Gastroesophageal sphincter (tissue), 4 donors: ENCODE data around the gene FOXL3. TPM values are rescaled to one million over a fixed set of nuclear protein-coding genes. Genes with fewer than 3 reads are reported as not detected.
"Not testable (repeated sequence)": the region's sequence is repeated elsewhere in the genome, so short reads cannot be mapped to it uniquely, and the experiment has no call there.

Experiments used
- ATAC-seq: fragments of 150-250 bp; one replicate; pipeline ENCODE4 v1.9.1; 2016; ENCODE audit warnings: mild to moderate bottlenecking, moderate library complexity
- H3K27ac ChIP-seq, 4 donors: fragments of 200-600 bp; sonication (generic) in 3 of 4; 1 replicate in 3 of 4; 2 replicates in 1 of 4; pipeline ENCODE4 v1.5.1; 2016 to 2019
- H3K27me3 ChIP-seq: fragments of 200-600 bp; sonication (generic); one replicate; pipeline ENCODE4 v1.5.1; 2019
- H3K36me3 ChIP-seq, 2 donors: fragments of 200-600 bp; sonication (generic); one replicate each; pipeline ENCODE4 v1.5.1; 2019; ENCODE audit warnings: control low read depth in 1 of 2
- H3K4me1 ChIP-seq, 3 donors: fragments of 200-600 bp; sonication (generic); 1 replicate in 2 of 3; 2 replicates in 1 of 3; pipeline ENCODE4 v1.5.1; 2016 to 2019; ENCODE audit warnings: control low read depth in 2 of 3
- H3K4me3 ChIP-seq, 2 donors: fragments of 200-600 bp; sonication (generic); one replicate each; pipeline ENCODE4 v1.5.1; 2019; ENCODE audit warnings: mild to moderate bottlenecking in 1 of 2, moderate library complexity in 1 of 2
- H3K9me3 ChIP-seq, 3 donors: fragments of 200-600 bp; sonication (generic); one replicate each; pipeline ENCODE4 v1.5.1; 2017 to 2019; ENCODE audit warnings: control low read depth in 2 of 3
- EP300 ChIP-seq: sonication (generic); formaldehyde crosslinking; IDR thresholded peaks from one replicate; pipeline ENCODE4 v1.6.1; 2017; ENCODE audit warnings: antibody characterized with exemption, mild to moderate bottlenecking
- POLR2A ChIP-seq, 2 donors: fragments of 450-650 bp; IDR thresholded peaks; one replicate each; pipeline ENCODE4 v1.6.1; 2017; ENCODE audit warnings: antibody characterized with exemption in 2 of 2, mild to moderate bottlenecking in 2 of 2, moderate library complexity in 1 of 2
- POLR2AphosphoS5 ChIP-seq: sonication (generic); formaldehyde crosslinking; IDR thresholded peaks from one replicate; pipeline ENCODE4 v1.6.1; 2017; ENCODE audit warnings: antibody characterized with exemption
- WGBS, 2 donors: methylation state at CpG; one replicate each; pipeline ENCODE4 v1.1.5; 2018; ENCODE audit warnings: low coverage in 1 of 2; 5-methylcytosine and 5-hydroxymethylcytosine counted together
- total RNA-seq, 4 donors: library from RNA; depleted of rRNA; stranded (reverse); fragments of >200 nt; gene quantifications; one replicate each; pipeline ENCODE4 v1.1.0, GENCODE V29; 2016
- TF ChIP-seq, protein P1 (sequence below), 4 experiments: fragments of 200-600 bp in 2 of 4; fragments of 450-650 bp in 2 of 4; sonication (generic) in 1 of 4; IDR thresholded peaks; one replicate each; pipeline ENCODE4 v1.5.1; 2017 to 2019; ENCODE audit warnings: antibody characterized with exemption in 4 of 4, mild to moderate bottlenecking in 2 of 4, moderate library complexity in 2 of 4

Gene FOXL3
- not detected for total RNA-seq

DNA sequence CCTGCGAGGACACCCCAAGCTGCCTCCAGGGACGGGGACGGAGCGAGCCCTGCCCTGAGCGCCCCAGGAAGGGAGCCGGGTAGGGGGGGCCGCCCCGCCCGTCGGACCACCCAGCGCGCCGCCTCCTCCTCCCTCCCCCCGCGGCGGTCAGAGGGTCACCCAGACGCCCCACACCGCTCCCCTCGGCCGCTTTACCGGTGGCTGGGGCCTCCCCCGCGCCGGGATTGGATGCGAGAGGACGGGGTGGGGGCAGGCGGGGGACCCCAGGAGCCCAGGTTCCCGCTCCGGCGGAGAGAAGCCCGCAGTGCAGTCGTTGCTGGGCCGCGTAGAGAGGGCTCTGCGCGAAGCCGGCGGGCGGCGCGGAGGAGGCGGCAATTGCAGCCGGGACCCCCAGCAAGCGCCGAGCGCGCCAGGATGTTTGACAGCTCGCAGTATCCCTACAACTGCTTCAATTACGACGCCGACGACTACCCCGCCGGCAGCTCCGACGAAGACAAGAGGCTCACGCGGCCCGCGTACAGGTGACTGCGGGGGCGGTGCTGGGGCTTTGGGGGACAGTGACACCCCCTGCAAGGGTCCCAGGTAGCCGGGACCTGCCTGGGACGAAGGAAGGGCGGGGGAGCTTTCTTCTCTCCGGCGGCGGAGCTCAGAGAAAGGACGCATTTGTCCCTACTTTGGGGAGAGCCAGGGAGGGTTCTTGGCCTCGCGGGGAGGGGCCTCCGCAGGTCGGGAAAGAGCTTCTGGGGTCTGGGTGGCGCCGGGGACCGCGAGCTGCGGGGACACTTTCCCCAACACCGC is at the start of gene FOXL3:
Gene FOXL3 (plus strand): TSS at position 415 of the 798 bp plus-strand sequence. CDS start 0 bp downstream, at position 415.
- H3K36me3 ChIP-seq, result no peaks in the 10 kb centered on the region
- H3K27ac ChIP-seq, result no peak within 1 kb of the TSS
- H3K4me1 ChIP-seq, result peaks cover 0 to 22% (median 4%) of the 10 kb centered on the region in 3 donors
- H3K9me3 ChIP-seq, result no peaks in the 10 kb centered on the region
- TF ChIP-seq POLR2A (IDR thresholded peaks at IDR 0.05) (no peak), POLR2AphosphoS5 (no peak), EP300 (no peak)
- TF ChIP-seq, protein P1, sequence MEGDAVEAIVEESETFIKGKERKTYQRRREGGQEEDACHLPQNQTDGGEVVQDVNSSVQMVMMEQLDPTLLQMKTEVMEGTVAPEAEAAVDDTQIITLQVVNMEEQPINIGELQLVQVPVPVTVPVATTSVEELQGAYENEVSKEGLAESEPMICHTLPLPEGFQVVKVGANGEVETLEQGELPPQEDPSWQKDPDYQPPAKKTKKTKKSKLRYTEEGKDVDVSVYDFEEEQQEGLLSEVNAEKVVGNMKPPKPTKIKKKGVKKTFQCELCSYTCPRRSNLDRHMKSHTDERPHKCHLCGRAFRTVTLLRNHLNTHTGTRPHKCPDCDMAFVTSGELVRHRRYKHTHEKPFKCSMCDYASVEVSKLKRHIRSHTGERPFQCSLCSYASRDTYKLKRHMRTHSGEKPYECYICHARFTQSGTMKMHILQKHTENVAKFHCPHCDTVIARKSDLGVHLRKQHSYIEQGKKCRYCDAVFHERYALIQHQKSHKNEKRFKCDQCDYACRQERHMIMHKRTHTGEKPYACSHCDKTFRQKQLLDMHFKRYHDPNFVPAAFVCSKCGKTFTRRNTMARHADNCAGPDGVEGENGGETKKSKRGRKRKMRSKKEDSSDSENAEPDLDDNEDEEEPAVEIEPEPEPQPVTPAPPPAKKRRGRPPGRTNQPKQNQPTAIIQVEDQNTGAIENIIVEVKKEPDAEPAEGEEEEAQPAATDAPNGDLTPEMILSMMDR (IDR thresholded peaks at IDR 0.05), result no peak
- no peak for ATAC-seq
- H3K4me3 ChIP-seq, result no peak within 1 kb of the TSS
- peaks cover 87% of the 10 kb centered on the region for H3K27me3 ChIP-seq
- WGBS, 2 donors, result no CpG with 5 or more reads among the region's 79 CpGs

DNA sequence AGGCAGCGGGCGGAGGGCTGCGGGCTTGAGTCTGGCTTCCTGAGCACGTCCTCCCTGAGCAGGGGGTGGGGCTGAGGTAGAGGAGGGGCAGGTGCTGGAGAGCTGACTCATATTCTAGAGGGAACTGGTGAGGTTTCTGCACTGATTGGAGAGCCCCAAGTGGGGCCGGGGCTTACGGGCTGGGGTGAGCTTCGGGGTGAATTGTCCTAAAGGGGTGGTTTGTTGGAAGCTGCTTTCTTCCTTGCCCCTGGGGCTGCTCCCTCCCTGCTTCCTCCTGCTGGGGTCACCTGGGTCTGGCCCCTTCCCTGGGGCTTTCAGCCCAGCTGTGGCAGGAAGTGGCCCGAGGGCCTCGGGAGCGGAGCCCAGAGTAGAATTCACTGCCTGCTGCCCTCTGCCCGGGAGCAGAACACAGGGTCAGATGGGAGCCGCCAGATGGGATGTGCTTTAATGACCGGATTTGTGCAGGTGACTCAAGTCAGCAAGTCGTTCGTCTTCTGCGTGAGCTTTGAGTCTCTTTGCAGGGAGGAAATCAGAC is 49.0 kb upstream of the FOXL3 start:
- Histone ChIP-seq H3K4me3 (no peak overlapping the region), H3K4me1 (peaks cover 0 to 53% (median 8%) of the 10 kb centered on the region in 3 donors), H3K27me3 (no peaks in the 10 kb centered on the region), H3K36me3 (peaks cover 0 to 15% of the 10 kb centered on the region in 2 donors), H3K27ac (peak overlapping the region in 1 of 4 donors; percentile 41), H3K9me3 (no peaks in the 10 kb centered on the region)
- WGBS, 2 donors, result 34 to 55% methylated on average over 3 to 7 of the region's 16 CpGs
- TF ChIP-seq EP300 (no peak), POLR2AphosphoS5 (no peak), POLR2A (IDR thresholded peaks at IDR 0.05) (no peak)
- TF ChIP-seq, protein P1 (IDR thresholded peaks at IDR 0.05), result no peak
- no peak for ATAC-seq

DNA sequence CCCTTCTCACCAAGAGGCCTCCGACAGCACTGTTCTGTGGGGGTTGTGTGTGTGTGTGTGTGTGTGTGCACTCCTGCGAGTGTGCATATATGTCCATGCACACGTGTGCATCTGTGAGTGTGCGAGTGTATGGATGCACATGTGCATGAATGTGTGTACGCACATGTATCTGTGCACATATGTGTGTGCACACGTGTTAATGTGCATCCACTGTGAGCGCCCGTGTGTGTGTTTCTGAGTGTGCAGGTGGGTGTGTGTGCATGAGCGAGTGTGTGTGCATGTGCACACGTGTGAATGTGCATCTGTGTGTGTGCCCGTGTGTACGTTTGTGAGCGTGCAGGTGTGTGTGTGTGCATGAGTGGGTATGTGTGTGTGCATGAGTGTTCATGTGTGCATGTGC is 48.5 kb upstream of the FOXL3 start:
- Histone ChIP-seq H3K27me3 (no peaks in the 10 kb centered on the region), H3K9me3 (no peaks in the 10 kb centered on the region), H3K4me1 (peaks cover 0 to 48% (median 4%) of the 10 kb centered on the region in 3 donors), H3K27ac (no peak overlapping the region), H3K4me3 (no peak overlapping the region), H3K36me3 (peaks cover 0 to 21% of the 10 kb centered on the region in 2 donors)
- ATAC-seq, result no peak
- TF ChIP-seq, protein P1 (IDR thresholded peaks at IDR 0.05), result no peak
- TF ChIP-seq EP300, result no peak
- TF ChIP-seq POLR2AphosphoS5, result no peak
- no peak for TF ChIP-seq POLR2A (IDR thresholded peaks at IDR 0.05)
- 85 to 89% methylated on average over 5 to 9 of the region's 13 CpGs for WGBS, 2 donors

DNA sequence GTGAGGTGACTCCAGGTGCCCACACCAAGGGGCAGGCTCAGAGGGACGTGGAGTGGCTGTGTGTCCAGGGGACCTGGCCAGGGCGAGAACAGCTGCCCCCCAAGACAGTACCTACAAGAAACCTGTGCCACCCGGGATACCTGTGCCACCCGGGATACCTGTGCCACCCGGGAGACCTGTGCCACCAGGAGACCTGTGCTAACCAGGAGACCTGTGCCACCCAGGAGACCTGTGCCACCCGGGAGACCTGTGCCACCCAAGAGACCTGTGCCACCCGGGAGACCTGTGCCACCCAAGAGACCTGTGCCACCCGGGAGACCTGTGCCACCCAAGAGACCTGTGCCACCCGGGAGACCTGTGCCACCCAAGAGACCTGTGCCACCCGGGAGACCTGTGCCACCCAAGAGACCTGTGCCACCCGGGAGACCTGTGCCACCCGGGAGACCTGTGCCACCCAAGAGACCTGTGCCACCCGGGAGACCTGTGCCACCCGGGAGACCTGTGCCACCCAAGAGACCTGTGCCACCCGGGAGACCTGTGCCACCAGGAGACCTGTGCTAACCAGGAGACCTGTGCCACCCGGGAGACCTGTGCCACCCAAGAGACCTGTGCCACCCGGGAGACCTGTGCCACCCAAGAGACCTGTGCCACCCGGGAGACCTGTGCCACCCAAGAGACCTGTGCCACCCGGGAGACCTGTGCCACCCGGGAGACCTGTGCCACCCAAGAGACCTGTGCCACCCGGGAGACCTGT is 47.0 kb upstream of the FOXL3 start:
- WGBS, 2 donors, result no CpG with 5 or more reads among the region's 21 CpGs
- H3K27me3 ChIP-seq, ATAC-seq: not testable (repeated sequence)

DNA sequence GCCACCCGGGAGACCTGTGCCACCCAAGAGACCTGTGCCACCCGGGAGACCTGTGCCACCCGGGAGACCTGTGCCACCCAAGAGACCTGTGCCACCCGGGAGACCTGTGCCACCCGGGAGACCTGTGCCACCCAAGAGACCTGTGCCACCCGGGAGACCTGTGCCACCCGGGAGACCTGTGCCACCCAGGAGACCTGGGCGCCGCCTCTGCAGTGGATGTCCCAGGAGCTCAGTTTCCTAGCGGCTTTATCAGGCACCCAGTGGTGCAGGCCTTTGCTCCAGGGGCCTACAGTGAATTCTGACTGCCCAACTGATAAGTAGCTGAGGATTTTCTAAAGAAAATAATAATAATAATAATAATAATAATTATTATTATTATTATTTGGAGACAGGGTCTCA is 46.4 kb upstream of the FOXL3 start:
- H3K27me3 ChIP-seq, ATAC-seq, H3K27ac ChIP-seq, H3K4me3 ChIP-seq, H3K9me3 ChIP-seq: not testable (repeated sequence)
- no CpG with 5 or more reads among the region's 10 CpGs for WGBS, 2 donors
- Histone ChIP-seq H3K4me1 (peaks cover 0 to 38% (median 4%) of the 10 kb centered on the region in 3 donors), H3K36me3 (peaks cover 0 to 42% of the 10 kb centered on the region in 2 donors)

More for the DNA sequence above, 47.0 kb upstream of the FOXL3 start:
- H3K4me1 ChIP-seq, result peaks cover 0 to 38% (median 4%) of the 10 kb centered on the region in 3 donors
- not testable (repeated sequence) for H3K27ac ChIP-seq, H3K4me3 ChIP-seq, H3K9me3 ChIP-seq
- H3K36me3 ChIP-seq, result peaks cover 0 to 36% of the 10 kb centered on the region in 2 donors
